ENCODE results near the gene ZNF429. TPM values are rescaled to one million over a fixed set of nuclear protein-coding genes. Genes with fewer than 3 reads are reported as not detected.

ZNF429 gene
- 10 to 100 TPM in 3 of 4 donors, 1 to 10 TPM in 1; 7.6 to 29.9 (median 14.0) TPM for total RNA-seq

- peak; percentile 96 for DNase-seq (ENCODE audit: low spot score in 2 of 2)
- Histone ChIP-seq H3K27ac (peak within 1 kb of the TSS; percentile 95), H3K27me3 (no peaks in the 10 kb centered on the region), H3K9me3 (no peaks in the 10 kb centered on the region), H3K36me3 (peaks cover 12% of the 10 kb centered on the region), H3K4me3 (peak within 1 kb of the TSS; percentile 85), H3K4me1 (peaks cover 16% of the 10 kb centered on the region)
- TF ChIP-seq CTCF (IDR thresholded peaks at IDR 0.05), result no peak
- peak in 2 of 3 donors; percentile 47 to 48 for TF ChIP-seq POLR2AphosphoS5 (IDR thresholded peaks at IDR 0.05)
- TF ChIP-seq POLR2A (IDR thresholded peaks at IDR 0.05), result peak in 1 of 2 donors; percentile 54
- under 1% methylated on average over 25 of the region's 43 CpGs for WGBS
Measured at GRCh38 chr19:21505459-21506451, at the start of gene ZNF429. Gene ZNF429, plus strand, starts transcription at chr19:21505602. Its CDS starts 170 bp downstream, at chr19:21505772.

GRCh38 chr19:21460686-21461085 is 44.7 kb upstream of the ZNF429 start:
- no peak overlapping the region for H3K4me3 ChIP-seq

GRCh38 chr19:21462540-21462939 is 42.9 kb upstream of the ZNF429 start:
- H3K9me3 ChIP-seq, result peaks cover 8% of the 10 kb centered on the region
- no peak for DNase-seq (ENCODE audit: low spot score in 2 of 2)
- no peaks in the 10 kb centered on the region for H3K27me3 ChIP-seq
- H3K4me3 ChIP-seq, result no peak overlapping the region
- H3K36me3 ChIP-seq, result no peaks in the 10 kb centered on the region
- 96% methylated on average over 16 of the region's 16 CpGs for WGBS
- no peaks in the 10 kb centered on the region for H3K4me1 ChIP-seq
- no peak overlapping the region for H3K27ac ChIP-seq
- no peak for TF ChIP-seq CTCF (IDR thresholded peaks at IDR 0.05)
- no peak for TF ChIP-seq EP300 (IDR thresholded peaks at IDR 0.05)
- no peak for TF ChIP-seq POLR2A (IDR thresholded peaks at IDR 0.05)
- TF ChIP-seq POLR2AphosphoS5 (IDR thresholded peaks at IDR 0.05), result no peak

More at GRCh38 chr19:21460686-21461085, 44.7 kb upstream of the ZNF429 start:
- TF ChIP-seq CTCF (IDR thresholded peaks at IDR 0.05), result no peak
- TF ChIP-seq POLR2AphosphoS5 (IDR thresholded peaks at IDR 0.05), result no peak
- no peak for TF ChIP-seq EP300 (IDR thresholded peaks at IDR 0.05)
- TF ChIP-seq POLR2A (IDR thresholded peaks at IDR 0.05), result no peak
- DNase-seq (ENCODE audit: low spot score in 2 of 2), result no peak
- no peaks in the 10 kb centered on the region for H3K27me3 ChIP-seq
- H3K36me3 ChIP-seq, result no peaks in the 10 kb centered on the region
- H3K4me1 ChIP-seq, result no peaks in the 10 kb centered on the region
- no peak overlapping the region for H3K27ac ChIP-seq
- peaks cover 8% of the 10 kb centered on the region for H3K9me3 ChIP-seq

GRCh38 chr19:21463449-21464105 is 41.8 kb upstream of the ZNF429 start:
- no peaks in the 10 kb centered on the region for H3K36me3 ChIP-seq
- 10% methylated on average over 11 of the region's 38 CpGs for WGBS
- peak overlapping the region; percentile 8 for H3K4me3 ChIP-seq
- no peaks in the 10 kb centered on the region for H3K27me3 ChIP-seq
- TF ChIP-seq CTCF (IDR thresholded peaks at IDR 0.05) (no peak), EP300 (IDR thresholded peaks at IDR 0.05) (no peak), POLR2A (IDR thresholded peaks at IDR 0.05) (no peak), POLR2AphosphoS5 (IDR thresholded peaks at IDR 0.05) (no peak)
- H3K9me3 ChIP-seq, result peaks cover 8% of the 10 kb centered on the region
- no peaks in the 10 kb centered on the region for H3K4me1 ChIP-seq
- no peak overlapping the region for H3K27ac ChIP-seq
- no peak for DNase-seq (ENCODE audit: low spot score in 2 of 2)

GRCh38 chr19:21466627-21467026 is 38.8 kb upstream of the ZNF429 start:
- 85% methylated on average over 4 of the region's 8 CpGs for WGBS
- TF ChIP-seq CTCF (IDR thresholded peaks at IDR 0.05) (no peak), POLR2A (IDR thresholded peaks at IDR 0.05) (no peak), EP300 (IDR thresholded peaks at IDR 0.05) (no peak), POLR2AphosphoS5 (IDR thresholded peaks at IDR 0.05) (no peak)
- no peak for DNase-seq (ENCODE audit: low spot score in 2 of 2)

More at GRCh38 chr19:21466627-21467026, 38.8 kb upstream of the ZNF429 start:
- Histone ChIP-seq H3K4me3 (no peak overlapping the region), H3K9me3 (peaks cover 3% of the 10 kb centered on the region), H3K4me1 (no peaks in the 10 kb centered on the region), H3K27ac (no peak overlapping the region), H3K27me3 (no peaks in the 10 kb centered on the region), H3K36me3 (no peaks in the 10 kb centered on the region)

Data from suprapubic skin (tissue), 4 donors.